Measurements from ENCODE around the gene OR4C13. TPM values are rescaled to one million over a fixed set of nuclear protein-coding genes. Genes with fewer than 3 reads are reported as not detected.
"Not testable (repeated sequence)": the region's sequence is repeated elsewhere in the genome, so short reads cannot be mapped to it uniquely, and the experiment has no call there.

The OR4C13 gene
- not detected for total RNA-seq

DNA sequence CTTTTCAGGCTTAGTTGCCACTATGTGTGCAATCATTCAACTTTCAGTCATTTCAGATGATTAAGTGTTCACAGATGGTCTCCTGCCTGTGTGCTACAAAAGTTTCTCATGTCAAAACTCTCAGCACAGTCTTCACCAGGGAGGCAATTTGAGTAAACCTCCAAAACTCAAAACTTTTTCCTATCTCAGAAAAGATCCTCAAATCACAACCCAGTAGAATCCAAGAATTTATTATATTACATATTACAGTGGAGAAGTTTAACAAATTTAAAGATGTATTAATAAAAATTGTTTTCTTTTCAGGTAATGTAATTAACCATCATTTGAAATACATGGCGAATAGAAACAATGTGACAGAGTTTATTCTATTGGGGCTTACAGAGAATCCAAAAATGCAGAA lies at the start of gene OR4C13:
Gene OR4C13 (plus strand): TSS at position 301 of the 400 bp plus-strand sequence. CDS start 32 bp downstream, at position 333.
- no peaks in the 10 kb centered on the region for H3K36me3 ChIP-seq (replicated peaks in 1 of 2; ENCODE audit: insufficient read depth in 1 of 2, low read depth in 2 of 2)
- 83 to 90% methylated on average over 1 of the region's 1 CpG for WGBS, 2 donors
- TF ChIP-seq, protein P1, sequence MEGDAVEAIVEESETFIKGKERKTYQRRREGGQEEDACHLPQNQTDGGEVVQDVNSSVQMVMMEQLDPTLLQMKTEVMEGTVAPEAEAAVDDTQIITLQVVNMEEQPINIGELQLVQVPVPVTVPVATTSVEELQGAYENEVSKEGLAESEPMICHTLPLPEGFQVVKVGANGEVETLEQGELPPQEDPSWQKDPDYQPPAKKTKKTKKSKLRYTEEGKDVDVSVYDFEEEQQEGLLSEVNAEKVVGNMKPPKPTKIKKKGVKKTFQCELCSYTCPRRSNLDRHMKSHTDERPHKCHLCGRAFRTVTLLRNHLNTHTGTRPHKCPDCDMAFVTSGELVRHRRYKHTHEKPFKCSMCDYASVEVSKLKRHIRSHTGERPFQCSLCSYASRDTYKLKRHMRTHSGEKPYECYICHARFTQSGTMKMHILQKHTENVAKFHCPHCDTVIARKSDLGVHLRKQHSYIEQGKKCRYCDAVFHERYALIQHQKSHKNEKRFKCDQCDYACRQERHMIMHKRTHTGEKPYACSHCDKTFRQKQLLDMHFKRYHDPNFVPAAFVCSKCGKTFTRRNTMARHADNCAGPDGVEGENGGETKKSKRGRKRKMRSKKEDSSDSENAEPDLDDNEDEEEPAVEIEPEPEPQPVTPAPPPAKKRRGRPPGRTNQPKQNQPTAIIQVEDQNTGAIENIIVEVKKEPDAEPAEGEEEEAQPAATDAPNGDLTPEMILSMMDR (IDR thresholded peaks at IDR 0.05): no peak
- no peak for TF ChIP-seq POLR2A (IDR thresholded peaks at IDR 0.05)
- DNase-seq (no peak), ATAC-seq (no peak)
- H3K27ac ChIP-seq: no peak within 1 kb of the TSS
- H3K4me3 ChIP-seq: no peak within 1 kb of the TSS
- no peaks in the 10 kb centered on the region for H3K9me3 ChIP-seq
- no peaks in the 10 kb centered on the region for H3K27me3 ChIP-seq
- intact Hi-C loops (cut with DNase I): no loop called here
- H3K4me1 ChIP-seq: no peaks in the 10 kb centered on the region

- 32 to 73% methylated on average over 3 to 10 of the region's 13 CpGs for WGBS, 2 donors
- H3K27me3 ChIP-seq; intact Hi-C loops (cut with DNase I): not testable (repeated sequence)
These were observed 40.7 kb upstream of the OR4C13 start for GRCh38 chr11:49911516-49911915.

GRCh38 chr11:49948701-49949100 lies 3.5 kb upstream of the OR4C13 start:
- H3K4me3 ChIP-seq; DNase-seq; H3K36me3 ChIP-seq (replicated peaks in 1 of 2; ENCODE audit: insufficient read depth in 1 of 2, low read depth in 2 of 2); H3K27ac ChIP-seq; H3K27me3 ChIP-seq; ATAC-seq; H3K9me3 ChIP-seq; H3K4me1 ChIP-seq; intact Hi-C loops (cut with DNase I): not testable (repeated sequence)
- WGBS, 2 donors: 20 to 28% methylated on average over 1 of the region's 1 CpG

More at GRCh38 chr11:49911516-49911915, 40.7 kb upstream of the OR4C13 start:
- not testable (repeated sequence) for DNase-seq; ATAC-seq; H3K36me3 ChIP-seq (replicated peaks in 1 of 2; ENCODE audit: insufficient read depth in 1 of 2, low read depth in 2 of 2); H3K9me3 ChIP-seq; H3K27ac ChIP-seq; H3K4me1 ChIP-seq; H3K4me3 ChIP-seq

DNA sequence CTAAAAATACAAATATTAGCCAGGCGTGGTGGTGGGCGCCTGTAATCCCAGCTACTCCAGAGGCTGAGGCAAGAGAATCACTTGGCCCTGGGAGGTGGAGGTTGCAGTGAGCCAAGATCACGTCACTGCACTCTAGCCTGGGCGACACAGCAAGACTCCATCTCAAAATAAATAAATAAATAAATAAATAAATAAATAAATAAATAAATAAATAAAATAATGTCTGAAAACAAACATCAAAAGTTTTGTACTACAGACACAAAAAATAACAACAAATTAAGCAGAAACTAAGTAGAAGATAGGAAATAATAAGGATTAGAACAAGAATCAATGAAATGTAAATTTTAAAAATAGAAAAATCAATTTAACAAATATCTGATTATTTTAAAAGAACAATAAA lies 21.2 kb downstream of the OR4C13 start:
- 70 to 82% methylated on average over 4 of the region's 4 CpGs for WGBS, 2 donors
- H3K4me1 ChIP-seq; H3K27me3 ChIP-seq; H3K9me3 ChIP-seq; H3K36me3 ChIP-seq (replicated peaks in 1 of 2; ENCODE audit: insufficient read depth in 1 of 2, low read depth in 2 of 2); H3K27ac ChIP-seq; ATAC-seq; intact Hi-C loops (cut with DNase I); DNase-seq; H3K4me3 ChIP-seq: not testable (repeated sequence)

- WGBS, 2 donors: 23 to 38% methylated on average over 1 of the region's 1 CpG
- intact Hi-C loops (cut with DNase I); H3K4me3 ChIP-seq; H3K36me3 ChIP-seq (replicated peaks in 1 of 2; ENCODE audit: insufficient read depth in 1 of 2, low read depth in 2 of 2); H3K9me3 ChIP-seq; H3K4me1 ChIP-seq; ATAC-seq; DNase-seq; H3K27me3 ChIP-seq; H3K27ac ChIP-seq: not testable (repeated sequence)
These were observed 30.2 kb downstream of the OR4C13 start, which contains the start of gene OR4C12 for GRCh38 chr11:49982435-49982834. Gene OR4C12, minus strand, starts transcription at chr11:49982535. Its CDS starts 34 bp downstream, at chr11:49982501.

- Histone ChIP-seq H3K4me1 (no peaks in the 10 kb centered on the region), H3K9me3 (no peaks in the 10 kb centered on the region), H3K27ac (no peak overlapping the region), H3K4me3 (no peak overlapping the region), H3K36me3 (replicated peaks in 1 of 2; ENCODE audit: insufficient read depth in 1 of 2, low read depth in 2 of 2) (no peaks in the 10 kb centered on the region), H3K27me3 (no peaks in the 10 kb centered on the region)
- TF ChIP-seq, protein P1 (IDR thresholded peaks at IDR 0.05): peak; percentile 42 to 78 (median 69)
- TF ChIP-seq POLR2A (IDR thresholded peaks at IDR 0.05): no peak
- DNase-seq (peak; percentile 71 to 76 (median 76)), ATAC-seq (no peak)
- intact Hi-C loops (cut with DNase I): loop anchor here (10.0 kb wide), 1 partner anchor 61 kb away; no protein-coding TSS in a partner anchor
- 27 to 31% methylated on average over 6 of the region's 6 CpGs for WGBS, 2 donors
These were observed 43.4 kb downstream of the OR4C13 start for GRCh38 chr11:49995565-49995964.

Other genes starting within 250 kb of the OR4C13 start
- not detected for gene OR4C12, start 30.1 kb downstream of the OR4C13 start, total RNA-seq
- not detected for gene OR4C45, start 80.5 kb downstream of the OR4C13 start, total RNA-seq

Measured in body of pancreas (tissue), 4 donors.